Left lung (tissue), 10 donors: ENCODE results near the gene BCL7A. TPM values are rescaled to one million over a fixed set of nuclear protein-coding genes. Genes with fewer than 3 reads are reported as not detected.
A peak's percentile ranks its signal among the peaks of the same experiment; 100 is the strongest.

Experiments
- ATAC-seq: fragments of 200-7000 bp; cut with Tn5 transposase; one replicate; pipeline ENCODE4 v1.9.1; 2020; ENCODE audit warnings: moderate library complexity
- DNase-seq, 4 donors: peaks; one replicate each; pipeline ENCODE4 v3.0.0-alpha.2; 2013 to 2020
- H3K27ac ChIP-seq, 2 donors: fragments of 200-600 bp; sonication (generic) in 1 of 2; one replicate each; pipeline versions ENCODE4 v1.5.0 to v1.8.0; 2020 to 2021
- H3K27me3 ChIP-seq, 2 donors: fragments of 200-600 bp; sonication (generic) in 1 of 2; one replicate each; pipeline versions ENCODE4 v1.5.0 to v1.8.0; 2020 to 2021
- H3K36me3 ChIP-seq, 2 donors: fragments of 200-600 bp; sonication (generic) in 1 of 2; one replicate each; pipeline versions ENCODE4 v1.5.0 to v1.8.0; 2020 to 2021
- H3K4me1 ChIP-seq, 2 donors: fragments of 200-600 bp; one replicate each; pipeline ENCODE4 v1.8.0; 2021
- H3K4me3 ChIP-seq, 2 donors: fragments of 200-600 bp; sonication (generic) in 1 of 2; one replicate each; pipeline versions ENCODE4 v1.5.0 to v1.8.0; 2020 to 2021; ENCODE audit warnings: mild to moderate bottlenecking in 1 of 2
- H3K9me3 ChIP-seq, 2 donors: fragments of 200-600 bp; sonication (generic) in 1 of 2; one replicate each; pipeline versions ENCODE4 v1.5.0 to v1.8.0; 2020 to 2021
- CTCF ChIP-seq, 2 donors: fragments of 200-600 bp; sonication (generic) in 1 of 2; IDR thresholded peaks; one replicate each; pipeline versions ENCODE4 v1.5.0 to v1.8.0; 2021; ENCODE audit warnings: antibody characterized with exemption in 2 of 2
- intact Hi-C, 2 donors: fragments of 100-400 bp; cut with DNase I; formaldehyde crosslinking; loops; one replicate each; pipeline versions ENCODE4 v1.11.2 to v1.14.2; 2022
- polyA plus RNA-seq, 6 donors: library from polyadenylated mRNA; unstranded; fragments of 120-200 nt; gene quantifications; one replicate each; pipeline ENCODE4 v1.2.1, GENCODE V29; 2013; ENCODE audit not compliant: insufficient read length in 6 of 6
- total RNA-seq, 2 donors: library from RNA; stranded (reverse); fragmentation: NEBNext Ultra II Directional; extraction: Animal tissue kit (Norgen Biotek cat#: 25700); gene quantifications; one replicate each; pipeline ENCODE4 v1.2.1, GENCODE V29; 2021
- donor health status: DM: no; HTN: yes; CAD: no.
- donor health status: DM: no; HTN: no; CAD: no.

The BCL7A gene
- total and polyA plus RNA-seq, 8 donors: 7.0 to 18.4 (median 16.8) TPM

GRCh38 chr12:122089077-122089476 lies 67.4 kb downstream of the BCL7A start:
- intact Hi-C loops: no loop called here
- Histone ChIP-seq H3K9me3 (no peaks in the 10 kb centered on the region), H3K27me3 (no peaks in the 10 kb centered on the region), H3K4me3 (no peak overlapping the region), H3K36me3 (peaks cover 0 to 37% of the 10 kb centered on the region in 2 donors), H3K27ac (peak overlapping the region in 1 of 2 donors; percentile 41), H3K4me1 (peaks cover 11 to 70% of the 10 kb centered on the region in 2 donors)
- TF ChIP-seq CTCF (IDR thresholded peaks at IDR 0.05): no peak
- ATAC-seq (no peak), DNase-seq (no peak)

GRCh38 chr12:122090759-122091515 lies 69.3 kb downstream of the BCL7A start:
- Histone ChIP-seq H3K4me1 (peaks cover 11 to 60% of the 10 kb centered on the region in 2 donors), H3K36me3 (peaks cover 0 to 19% of the 10 kb centered on the region in 2 donors), H3K4me3 (no peak overlapping the region), H3K9me3 (no peaks in the 10 kb centered on the region), H3K27me3 (no peaks in the 10 kb centered on the region), H3K27ac (peak overlapping the region; percentile 24 to 45)
- no peak for TF ChIP-seq CTCF (IDR thresholded peaks at IDR 0.05)
- peak; percentile 77 for ATAC-seq
- peak in 2 of 4 donors; percentile 57 to 68 for DNase-seq
- intact Hi-C loops: no loop called here

- no peaks in the 10 kb centered on the region for H3K9me3 ChIP-seq
- no peak overlapping the region for H3K27ac ChIP-seq
- no peak for DNase-seq
- intact Hi-C loops: no loop called here
- TF ChIP-seq CTCF (IDR thresholded peaks at IDR 0.05): no peak
- H3K27me3 ChIP-seq: no peaks in the 10 kb centered on the region
- no peak for ATAC-seq
- H3K4me1 ChIP-seq: peaks cover 26 to 62% of the 10 kb centered on the region in 2 donors
- no peak overlapping the region for H3K4me3 ChIP-seq
- peaks cover 0 to 5% of the 10 kb centered on the region in 2 donors for H3K36me3 ChIP-seq
Observed at GRCh38 chr12:122093098-122093883, 71.6 kb downstream of the BCL7A start.

- Histone ChIP-seq H3K9me3 (no peaks in the 10 kb centered on the region), H3K4me1 (peaks cover 34 to 66% of the 10 kb centered on the region in 2 donors), H3K27ac (no peak overlapping the region), H3K4me3 (no peak overlapping the region), H3K27me3 (no peaks in the 10 kb centered on the region), H3K36me3 (no peaks in the 10 kb centered on the region)
- DNase-seq: no peak
- intact Hi-C loops: no loop called here
- no peak for ATAC-seq
- no peak for TF ChIP-seq CTCF (IDR thresholded peaks at IDR 0.05)
Observed at GRCh38 chr12:122094137-122094734, 72.6 kb downstream of the BCL7A start.
